ENCODE data around the gene RAB7A. TPM values are rescaled to one million over a fixed set of nuclear protein-coding genes. Genes with fewer than 3 reads are reported as not detected.

Gene RAB7A
- total and polyA plus RNA-seq, 2 experiments from 2014 or later: 89.8 to 156 TPM

- Histone ChIP-seq H3K27ac (ENCODE audit: low read depth) (no peak overlapping the region), H3K79me2 (replicated peaks; ENCODE audit: insufficient read depth) (no peaks in the 10 kb centered on the region), H3K4me3 (peak overlapping the region; percentile 47), H3K36me3 (ENCODE audit: insufficient read depth) (no peaks in the 10 kb centered on the region), H3K4me2 (peak overlapping the region; percentile 79), H3K4me1 (ENCODE audit: insufficient read depth) (peaks cover 14% of the 10 kb centered on the region; the same call in 1 of the 2 replicates), H3F3A (replicated peaks; ENCODE audit: low read depth) (0 out of 2 replicates have a peak, but pooled peaks cover 3% of the 10 kb centered on the region), H2AFZ (no peak overlapping the region; the same call in 1 of the 2 replicates), H3K27me3 (ENCODE audit: insufficient read depth) (no peaks in the 10 kb centered on the region), H4K20me1 (replicated peaks; ENCODE audit: insufficient read depth) (no peaks in the 10 kb centered on the region), H3K9me2 (ENCODE audit: insufficient read depth) (no peaks in the 10 kb centered on the region)
- Mint-ChIP-seq H3K36me3 (ENCODE audit: low read depth) (peaks cover 5% of the 10 kb centered on the region), H3K4me3 (peak overlapping the region; percentile 57), H3K4me1 (peaks cover 19% of the 10 kb centered on the region), H3K27ac (peak overlapping the region; percentile 31; the same call in 1 of the 2 replicates), H3K27me3 (ENCODE audit: insufficient read depth, low read depth, poor library complexity) (peaks cover 13% of the 10 kb centered on the region), H3K9me3 (peaks cover 19% of the 10 kb centered on the region)
- DNase-seq (ENCODE audit: low spot score) (peak; percentile 73), ATAC-seq (peak; percentile 61)
- TF ChIP-seq CREB1 (CRISPR knock-in tag; IDR thresholded peaks at IDR 0.05; ENCODE audit: low read depth) (no peak), REST (IDR thresholded peaks at IDR 0.05; ENCODE audit: unreplicated experiment) (no peak)
- TF ChIP-seq, protein P1, sequence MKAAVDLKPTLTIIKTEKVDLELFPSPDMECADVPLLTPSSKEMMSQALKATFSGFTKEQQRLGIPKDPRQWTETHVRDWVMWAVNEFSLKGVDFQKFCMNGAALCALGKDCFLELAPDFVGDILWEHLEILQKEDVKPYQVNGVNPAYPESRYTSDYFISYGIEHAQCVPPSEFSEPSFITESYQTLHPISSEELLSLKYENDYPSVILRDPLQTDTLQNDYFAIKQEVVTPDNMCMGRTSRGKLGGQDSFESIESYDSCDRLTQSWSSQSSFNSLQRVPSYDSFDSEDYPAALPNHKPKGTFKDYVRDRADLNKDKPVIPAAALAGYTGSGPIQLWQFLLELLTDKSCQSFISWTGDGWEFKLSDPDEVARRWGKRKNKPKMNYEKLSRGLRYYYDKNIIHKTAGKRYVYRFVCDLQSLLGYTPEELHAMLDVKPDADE (IDR thresholded peaks at IDR 0.05): no peak
- TF ChIP-seq, protein P2, sequence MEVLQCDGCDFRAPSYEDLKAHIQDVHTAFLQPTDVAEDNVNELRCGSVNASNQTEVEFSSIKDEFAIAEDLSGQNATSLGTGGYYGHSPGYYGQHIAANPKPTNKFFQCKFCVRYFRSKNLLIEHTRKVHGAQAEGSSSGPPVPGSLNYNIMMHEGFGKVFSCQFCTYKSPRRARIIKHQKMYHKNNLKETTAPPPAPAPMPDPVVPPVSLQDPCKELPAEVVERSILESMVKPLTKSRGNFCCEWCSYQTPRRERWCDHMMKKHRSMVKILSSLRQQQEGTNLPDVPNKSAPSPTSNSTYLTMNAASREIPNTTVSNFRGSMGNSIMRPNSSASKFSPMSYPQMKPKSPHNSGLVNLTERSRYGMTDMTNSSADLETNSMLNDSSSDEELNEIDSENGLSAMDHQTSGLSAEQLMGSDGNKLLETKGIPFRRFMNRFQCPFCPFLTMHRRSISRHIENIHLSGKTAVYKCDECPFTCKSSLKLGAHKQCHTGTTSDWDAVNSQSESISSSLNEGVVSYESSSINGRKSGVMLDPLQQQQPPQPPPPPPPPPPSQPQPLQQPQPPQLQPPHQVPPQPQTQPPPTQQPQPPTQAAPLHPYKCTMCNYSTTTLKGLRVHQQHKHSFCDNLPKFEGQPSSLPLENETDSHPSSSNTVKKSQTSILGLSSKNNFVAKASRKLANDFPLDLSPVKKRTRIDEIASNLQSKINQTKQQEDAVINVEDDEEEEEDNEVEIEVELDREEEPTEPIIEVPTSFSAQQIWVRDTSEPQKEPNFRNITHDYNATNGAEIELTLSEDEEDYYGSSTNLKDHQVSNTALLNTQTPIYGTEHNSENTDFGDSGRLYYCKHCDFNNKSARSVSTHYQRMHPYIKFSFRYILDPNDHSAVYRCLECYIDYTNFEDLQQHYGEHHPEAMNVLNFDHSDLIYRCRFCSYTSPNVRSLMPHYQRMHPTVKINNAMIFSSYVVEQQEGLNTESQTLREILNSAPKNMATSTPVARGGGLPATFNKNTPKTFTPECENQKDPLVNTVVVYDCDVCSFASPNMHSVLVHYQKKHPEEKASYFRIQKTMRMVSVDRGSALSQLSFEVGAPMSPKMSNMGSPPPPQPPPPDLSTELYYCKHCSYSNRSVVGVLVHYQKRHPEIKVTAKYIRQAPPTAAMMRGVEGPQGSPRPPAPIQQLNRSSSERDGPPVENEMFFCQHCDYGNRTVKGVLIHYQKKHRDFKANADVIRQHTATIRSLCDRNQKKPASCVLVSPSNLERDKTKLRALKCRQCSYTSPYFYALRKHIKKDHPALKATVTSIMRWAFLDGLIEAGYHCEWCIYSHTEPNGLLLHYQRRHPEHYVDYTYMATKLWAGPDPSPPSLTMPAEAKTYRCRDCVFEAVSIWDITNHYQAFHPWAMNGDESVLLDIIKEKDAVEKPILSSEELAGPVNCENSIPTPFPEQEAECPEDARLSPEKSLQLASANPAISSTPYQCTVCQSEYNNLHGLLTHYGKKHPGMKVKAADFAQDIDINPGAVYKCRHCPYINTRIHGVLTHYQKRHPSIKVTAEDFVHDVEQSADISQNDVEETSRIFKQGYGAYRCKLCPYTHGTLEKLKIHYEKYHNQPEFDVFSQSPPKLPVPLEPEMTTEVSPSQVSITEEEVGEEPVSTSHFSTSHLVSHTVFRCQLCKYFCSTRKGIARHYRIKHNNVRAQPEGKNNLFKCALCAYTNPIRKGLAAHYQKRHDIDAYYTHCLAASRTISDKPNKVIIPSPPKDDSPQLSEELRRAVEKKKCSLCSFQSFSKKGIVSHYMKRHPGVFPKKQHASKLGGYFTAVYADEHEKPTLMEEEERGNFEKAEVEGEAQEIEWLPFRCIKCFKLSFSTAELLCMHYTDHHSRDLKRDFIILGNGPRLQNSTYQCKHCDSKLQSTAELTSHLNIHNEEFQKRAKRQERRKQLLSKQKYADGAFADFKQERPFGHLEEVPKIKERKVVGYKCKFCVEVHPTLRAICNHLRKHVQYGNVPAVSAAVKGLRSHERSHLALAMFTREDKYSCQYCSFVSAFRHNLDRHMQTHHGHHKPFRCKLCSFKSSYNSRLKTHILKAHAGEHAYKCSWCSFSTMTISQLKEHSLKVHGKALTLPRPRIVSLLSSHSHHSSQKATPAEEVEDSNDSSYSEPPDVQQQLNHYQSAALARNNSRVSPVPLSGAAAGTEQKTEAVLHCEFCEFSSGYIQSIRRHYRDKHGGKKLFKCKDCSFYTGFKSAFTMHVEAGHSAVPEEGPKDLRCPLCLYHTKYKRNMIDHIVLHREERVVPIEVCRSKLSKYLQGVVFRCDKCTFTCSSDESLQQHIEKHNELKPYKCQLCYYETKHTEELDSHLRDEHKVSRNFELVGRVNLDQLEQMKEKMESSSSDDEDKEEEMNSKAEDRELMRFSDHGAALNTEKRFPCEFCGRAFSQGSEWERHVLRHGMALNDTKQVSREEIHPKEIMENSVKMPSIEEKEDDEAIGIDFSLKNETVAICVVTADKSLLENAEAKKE (CRISPR knock-in tag; IDR thresholded peaks at IDR 0.05): no peak
- TF ChIP-seq, protein P3, sequence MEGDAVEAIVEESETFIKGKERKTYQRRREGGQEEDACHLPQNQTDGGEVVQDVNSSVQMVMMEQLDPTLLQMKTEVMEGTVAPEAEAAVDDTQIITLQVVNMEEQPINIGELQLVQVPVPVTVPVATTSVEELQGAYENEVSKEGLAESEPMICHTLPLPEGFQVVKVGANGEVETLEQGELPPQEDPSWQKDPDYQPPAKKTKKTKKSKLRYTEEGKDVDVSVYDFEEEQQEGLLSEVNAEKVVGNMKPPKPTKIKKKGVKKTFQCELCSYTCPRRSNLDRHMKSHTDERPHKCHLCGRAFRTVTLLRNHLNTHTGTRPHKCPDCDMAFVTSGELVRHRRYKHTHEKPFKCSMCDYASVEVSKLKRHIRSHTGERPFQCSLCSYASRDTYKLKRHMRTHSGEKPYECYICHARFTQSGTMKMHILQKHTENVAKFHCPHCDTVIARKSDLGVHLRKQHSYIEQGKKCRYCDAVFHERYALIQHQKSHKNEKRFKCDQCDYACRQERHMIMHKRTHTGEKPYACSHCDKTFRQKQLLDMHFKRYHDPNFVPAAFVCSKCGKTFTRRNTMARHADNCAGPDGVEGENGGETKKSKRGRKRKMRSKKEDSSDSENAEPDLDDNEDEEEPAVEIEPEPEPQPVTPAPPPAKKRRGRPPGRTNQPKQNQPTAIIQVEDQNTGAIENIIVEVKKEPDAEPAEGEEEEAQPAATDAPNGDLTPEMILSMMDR (conservative IDR thresholded peaks at IDR 0.05; ENCODE audit: low read depth in 2 of 2): peak; percentile 57 to 74
Observed at GRCh38 chr3:128845119-128845777, 119.3 kb downstream of the RAB7A start.
